T-helper 2 cell treated with Interferon-gamma antibody and Interleukin-4, amounts not matched to agents 100 ng/mL and 5 ng/mL, for 36 hours (primary cell): ENCODE measurements around the gene TPRX2. TPM values are rescaled to one million over a fixed set of nuclear protein-coding genes. Genes with fewer than 3 reads are reported as not detected.
"Not testable (repeated sequence)": the region's sequence is repeated elsewhere in the genome, so short reads cannot be mapped to it uniquely, and the experiment has no call there.

Experiments
- intact Hi-C: fragments of 100-400 bp; cut with micrococcal nuclease; formaldehyde crosslinking; loops from one replicate; pipeline ENCODE4 v1.15.1; 2023
- total RNA-seq: library from RNA; stranded (reverse); gene quantifications from 2 replicates; pipeline ENCODE4 v1.2.3, GENCODE V29; 2022

Gene TPRX2
- total RNA-seq, 1 donor from 2014 or later = not detected

DNA sequence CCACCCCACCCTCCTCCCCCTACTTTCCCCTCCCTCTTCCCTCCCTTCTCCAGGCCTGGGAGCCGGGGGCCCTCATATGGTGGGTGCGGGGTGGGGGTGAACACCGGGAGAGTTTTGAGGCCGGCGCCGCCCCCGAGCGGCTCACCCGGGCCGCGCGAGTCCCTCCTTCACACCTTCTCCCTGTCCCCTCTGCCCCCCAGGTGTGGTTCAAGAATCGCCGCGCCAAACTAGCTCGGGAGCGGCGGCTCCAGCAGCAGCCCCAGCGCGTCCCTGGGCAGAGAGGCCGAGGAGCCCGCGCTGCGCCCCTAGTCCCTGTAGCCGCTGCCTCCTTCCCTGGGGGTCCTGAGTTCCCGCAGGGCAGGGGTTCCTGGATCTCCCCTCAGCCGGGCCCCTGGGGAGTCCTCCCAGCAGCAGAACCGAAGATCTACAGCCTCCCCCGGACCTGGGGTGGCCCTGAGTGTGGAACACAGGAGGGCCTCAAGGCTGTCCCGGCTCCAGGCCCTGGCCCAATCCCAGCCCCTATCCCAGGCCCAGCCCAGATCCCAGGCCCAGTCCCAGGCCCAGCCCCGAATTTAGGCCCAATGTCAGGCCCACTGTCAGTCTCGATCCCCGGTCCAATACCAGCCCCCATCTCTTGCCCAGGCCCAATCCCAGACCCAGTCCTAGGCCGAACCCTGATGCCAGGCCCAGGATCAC lies 1.7 kb downstream of the TPRX2 start:
- intact Hi-C loops = no loop called here

DNA sequence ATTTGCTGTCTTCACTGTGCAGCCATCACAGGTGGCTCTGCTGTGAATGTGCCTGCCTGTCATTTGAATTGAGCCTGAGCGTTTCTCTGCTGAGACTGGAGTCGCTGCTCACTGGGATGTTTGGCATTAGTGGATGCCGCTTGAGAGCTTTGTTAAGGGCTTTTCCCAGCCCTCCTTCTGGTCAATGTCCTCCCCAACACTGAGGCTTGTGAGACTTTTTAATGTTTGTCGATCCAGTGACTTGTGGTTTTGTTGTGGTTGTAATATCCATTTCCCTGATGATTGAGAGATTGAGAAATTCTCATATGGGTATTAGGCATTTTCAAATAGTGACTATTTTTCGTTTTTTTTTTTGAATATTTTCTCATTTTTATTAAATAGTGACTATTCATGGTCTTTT lies 2.6 kb downstream of the TPRX2 start:
- intact Hi-C loops = no loop called here

DNA sequence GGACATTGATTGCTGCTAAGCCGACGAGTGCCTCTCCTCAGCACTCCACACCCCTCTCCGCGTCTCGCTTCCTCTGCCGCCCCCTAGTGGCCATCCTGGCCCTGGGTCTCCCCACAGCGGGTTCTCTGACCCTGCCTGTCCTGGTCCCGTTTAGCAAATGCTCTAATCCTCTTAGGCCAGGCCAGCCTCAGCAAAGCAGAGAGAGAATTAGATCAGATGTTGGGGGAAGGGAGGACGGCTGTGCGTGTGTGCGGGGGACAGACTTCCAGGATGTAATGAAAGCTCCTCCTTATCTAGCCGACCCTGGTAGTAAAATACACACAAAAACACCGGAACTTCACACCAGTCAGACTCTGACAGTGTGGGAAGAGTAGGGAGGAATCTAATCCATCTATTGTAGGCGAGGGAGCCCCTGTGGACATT lies 4.5 kb downstream of the TPRX2 start:
- intact Hi-C loops = no loop called here

- intact Hi-C loops = no loop called here
Observed at GRCh38 chr19:47865166-47865565, 6.1 kb downstream of the TPRX2 start.

- intact Hi-C loops = no loop called here
Observed at GRCh38 chr19:47878906-47879305, 19.9 kb downstream of the TPRX2 start.

DNA sequence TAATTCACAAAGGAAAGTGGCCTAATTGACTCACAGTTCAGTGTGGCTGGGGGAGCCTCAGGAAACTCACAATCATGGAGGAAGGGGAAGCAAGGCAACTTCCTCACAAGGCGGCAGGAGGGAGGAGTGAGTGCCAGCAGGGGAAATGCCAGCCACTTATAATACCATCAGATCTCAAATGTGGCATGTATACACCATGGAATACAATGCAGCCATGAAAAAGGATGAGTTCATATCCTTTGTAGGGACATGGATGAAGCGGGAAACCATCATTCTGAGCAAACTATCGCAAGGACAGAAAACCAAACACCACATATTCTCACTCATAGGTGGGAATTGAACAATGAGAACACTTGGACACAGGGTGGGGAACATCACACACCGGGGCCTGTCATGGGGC lies 20.4 kb downstream of the TPRX2 start:
- intact Hi-C loops = not testable (repeated sequence)

DNA sequence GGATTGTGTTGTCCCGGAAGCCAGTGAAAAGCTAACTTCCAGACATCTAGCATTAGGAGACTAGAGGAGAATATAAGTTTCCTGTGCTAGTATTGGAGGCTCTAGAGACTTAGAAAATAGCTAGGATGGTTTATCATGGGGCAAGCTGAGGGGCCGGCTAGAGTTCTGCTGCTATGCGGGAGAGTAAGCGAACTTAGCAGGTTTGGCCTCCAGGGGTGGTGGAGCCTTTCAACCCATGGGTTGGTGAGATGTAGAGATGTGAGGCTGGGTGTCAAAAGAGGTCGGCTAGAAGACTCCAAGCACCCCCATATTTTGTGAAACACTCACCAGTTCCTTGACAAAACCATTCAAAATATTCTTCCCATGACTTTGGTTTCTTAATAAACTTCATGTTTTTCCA lies 22.7 kb downstream of the TPRX2 start:
- intact Hi-C loops = no loop called here

DNA sequence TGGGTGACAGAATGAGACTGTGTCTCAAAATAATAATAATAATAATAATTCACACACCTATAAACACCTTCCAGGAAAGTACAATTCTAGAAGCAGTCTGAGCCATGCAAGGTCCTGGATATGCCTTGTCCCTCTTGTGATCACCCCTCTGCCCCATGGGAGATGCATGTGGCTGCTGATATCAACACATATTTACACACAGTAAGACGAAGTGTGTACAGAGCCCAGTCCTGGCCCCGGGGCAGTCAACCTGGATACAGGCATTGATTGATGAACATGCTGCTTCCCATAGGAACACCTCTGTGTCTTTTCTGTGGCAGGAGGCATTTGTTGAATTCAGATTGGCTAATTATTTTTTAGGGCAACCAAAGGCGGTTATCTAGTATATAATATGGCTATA lies 23.9 kb downstream of the TPRX2 start:
- intact Hi-C loops = no loop called here

GRCh38 chr19:47885067-47885463 lies 26.0 kb downstream of the TPRX2 start:
- intact Hi-C loops = no loop called here

DNA sequence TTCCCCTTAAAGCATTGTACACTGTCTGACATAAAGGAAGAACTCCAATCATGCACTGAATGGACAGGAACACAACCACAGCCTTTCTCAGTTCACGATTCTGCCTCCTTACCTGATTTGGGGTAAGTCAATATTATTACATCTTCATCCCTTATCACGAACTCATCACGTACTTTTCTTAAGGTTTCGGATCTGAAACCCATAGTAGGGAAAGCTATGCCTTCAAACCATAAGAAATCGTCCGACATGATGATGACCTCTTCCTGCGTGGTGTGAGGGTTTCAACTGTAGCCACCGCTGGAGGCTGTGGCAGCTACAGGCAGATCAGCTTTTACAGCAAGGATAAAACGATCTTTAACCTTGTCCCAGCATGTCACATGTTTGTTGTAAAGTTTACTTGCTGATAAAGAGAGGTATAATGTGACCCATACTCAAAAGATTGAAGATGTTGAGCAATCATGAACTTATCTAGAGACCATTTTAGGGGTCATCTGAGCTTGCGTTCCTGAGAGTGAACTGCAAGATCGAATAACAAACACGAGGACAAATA lies 27.1 kb downstream of the TPRX2 start, which contains the start of gene SULT2A1:
Gene SULT2A1 (minus strand): TSS at position 306 of the 550 bp plus-strand sequence. CDS start 58 bp downstream, at position 248.
- intact Hi-C loops = no loop called here

DNA sequence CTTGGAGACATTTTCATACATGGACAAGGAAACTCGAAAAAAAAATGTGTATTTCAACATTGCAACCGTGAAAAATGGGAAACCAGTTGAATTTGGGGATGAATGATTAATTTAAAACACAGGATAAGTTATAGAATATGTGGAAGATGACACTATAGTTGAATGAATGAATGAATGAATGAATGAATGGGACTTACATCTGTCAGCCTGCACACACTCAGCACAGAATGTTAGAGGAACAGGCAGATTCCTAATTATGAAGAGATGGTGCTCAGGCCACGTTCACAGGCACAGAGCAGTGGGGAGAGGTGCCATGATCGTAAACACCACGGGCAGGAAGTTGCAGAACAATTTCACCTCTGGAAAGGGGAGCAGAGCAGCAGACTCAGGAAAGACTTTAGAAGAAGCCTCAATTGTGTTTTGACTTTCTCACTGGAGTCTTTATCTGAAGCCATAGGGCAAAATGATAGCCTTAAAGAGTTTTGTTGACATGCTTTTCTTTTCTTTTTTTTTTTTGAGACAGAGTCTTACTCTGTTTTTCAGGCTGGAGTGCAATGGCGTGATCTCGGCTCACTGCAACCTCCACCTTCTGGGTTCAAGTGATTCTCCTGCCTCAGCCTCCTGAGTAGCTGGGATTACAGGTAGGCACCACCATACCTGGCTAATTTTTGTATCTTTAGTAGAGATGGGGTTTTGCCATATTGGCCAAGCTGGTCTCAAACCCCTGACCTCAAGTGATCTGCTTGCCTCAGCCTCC lies 32.0 kb downstream of the TPRX2 start:
- intact Hi-C loops = no loop called here

DNA sequence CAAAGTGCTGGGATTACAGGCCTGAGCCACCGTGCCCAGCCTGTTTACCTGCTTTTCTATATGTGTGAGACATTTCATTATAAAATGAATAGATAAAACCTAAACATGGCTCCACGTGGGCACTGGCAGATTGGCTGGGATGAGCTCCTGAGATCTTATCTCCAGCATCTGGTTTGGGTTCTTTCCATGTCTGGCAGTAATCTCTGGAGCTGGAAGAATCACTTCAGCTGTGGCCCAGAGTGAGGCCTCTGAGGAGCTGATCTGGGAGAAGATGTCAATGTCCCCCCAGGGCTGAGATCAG lies 32.5 kb downstream of the TPRX2 start:
- intact Hi-C loops = no loop called here

DNA sequence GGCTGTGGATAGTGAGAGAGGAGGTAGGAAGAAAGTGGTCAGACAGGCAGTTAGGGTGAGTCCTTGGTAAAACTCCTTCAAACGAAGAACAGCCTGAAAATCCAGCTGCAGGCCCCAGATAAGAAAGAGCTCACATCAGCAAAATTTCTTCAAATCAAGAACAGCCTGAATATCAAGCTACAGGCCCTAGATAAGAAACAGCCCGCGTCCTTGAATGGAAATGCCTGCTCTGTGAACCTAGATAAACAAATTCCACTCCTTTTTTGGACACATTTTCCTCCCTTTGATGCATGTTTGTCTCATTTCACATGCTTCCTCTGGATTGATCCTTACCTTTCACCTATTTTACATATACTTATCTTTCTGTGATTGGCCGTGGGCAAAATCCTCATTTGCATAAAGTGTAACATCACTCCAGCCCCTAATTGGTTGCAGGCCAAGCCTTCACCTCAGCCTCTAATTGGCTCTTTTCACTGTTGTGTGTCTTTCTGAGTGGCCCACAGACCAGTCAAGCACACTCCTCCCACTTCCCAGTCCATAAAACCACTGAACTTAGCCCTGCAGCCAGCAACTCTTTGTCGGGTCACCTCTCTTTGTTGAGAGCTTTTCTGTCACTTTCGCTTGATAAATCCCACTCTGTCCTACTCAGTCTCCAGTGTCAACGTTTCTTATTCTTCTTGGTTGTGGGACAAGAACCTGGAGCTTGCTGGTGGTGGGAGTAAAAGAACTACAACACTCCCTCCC lies 33.1 kb downstream of the TPRX2 start:
- intact Hi-C loops = no loop called here

GRCh38 chr19:47895165-47895782 lies 36.2 kb downstream of the TPRX2 start:
- intact Hi-C loops = no loop called here

GRCh38 chr19:47896019-47896418 lies 37.0 kb downstream of the TPRX2 start:
- intact Hi-C loops = no loop called here

- intact Hi-C loops = no loop called here
Observed at GRCh38 chr19:47896773-47897172, 37.7 kb downstream of the TPRX2 start.

- intact Hi-C loops = no loop called here
Observed at GRCh38 chr19:47897861-47898260, 38.8 kb downstream of the TPRX2 start.

GRCh38 chr19:47899335-47899734 lies 40.3 kb downstream of the TPRX2 start:
- intact Hi-C loops = no loop called here

DNA sequence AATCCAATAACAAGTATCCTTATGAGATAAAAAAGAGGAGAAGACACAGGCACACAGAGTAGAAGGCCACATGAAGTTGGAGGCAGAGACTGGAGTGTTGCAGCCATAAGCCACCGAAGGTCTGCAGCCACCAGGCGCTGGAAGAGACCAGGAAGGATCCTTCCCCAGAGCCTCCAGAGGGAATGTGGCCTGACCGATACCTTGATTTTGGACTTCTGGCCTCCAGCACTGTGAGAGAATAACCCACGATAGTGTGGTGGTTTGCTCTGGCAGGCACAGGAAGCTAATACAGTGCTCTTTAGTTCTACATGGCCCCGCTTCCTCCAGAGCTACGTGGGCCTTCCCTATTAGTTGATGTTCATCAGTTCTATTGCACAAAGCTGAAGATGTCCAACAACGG lies 42.3 kb downstream of the TPRX2 start:
- intact Hi-C loops = no loop called here

- intact Hi-C loops = not testable (repeated sequence)
Observed at GRCh38 chr19:47909350-47909749, 50.3 kb downstream of the TPRX2 start.

DNA sequence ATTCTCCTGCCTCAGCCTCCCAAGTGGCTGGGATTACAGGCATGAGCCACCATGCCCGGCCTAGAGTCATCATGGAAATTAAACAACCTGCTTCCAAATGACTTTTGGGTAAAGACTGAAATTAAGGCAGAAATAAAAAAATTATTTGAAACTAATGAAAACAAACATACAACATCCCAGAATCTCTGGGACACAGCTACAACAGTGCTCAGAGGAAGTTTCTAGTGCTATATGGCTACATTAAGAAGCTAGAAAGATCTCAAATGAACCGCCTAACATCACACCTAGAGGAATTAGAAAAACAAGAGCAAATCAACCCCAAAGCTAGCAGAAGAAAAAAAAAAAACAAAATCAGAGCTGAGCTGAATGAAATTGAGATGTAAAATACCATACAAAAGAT lies 51.2 kb downstream of the TPRX2 start:
- intact Hi-C loops = not testable (repeated sequence)
